ENCODE measurements around the gene UNC5C. TPM values are rescaled to one million over a fixed set of nuclear protein-coding genes. Genes with fewer than 3 reads are reported as not detected.

UNC5C gene
- total and polyA plus RNA-seq, 2 of the 8 experiments (the other 6 are each of a cell fraction or from before 2014, with no cell fraction given): 0.30 to 1.3 TPM

DNA sequence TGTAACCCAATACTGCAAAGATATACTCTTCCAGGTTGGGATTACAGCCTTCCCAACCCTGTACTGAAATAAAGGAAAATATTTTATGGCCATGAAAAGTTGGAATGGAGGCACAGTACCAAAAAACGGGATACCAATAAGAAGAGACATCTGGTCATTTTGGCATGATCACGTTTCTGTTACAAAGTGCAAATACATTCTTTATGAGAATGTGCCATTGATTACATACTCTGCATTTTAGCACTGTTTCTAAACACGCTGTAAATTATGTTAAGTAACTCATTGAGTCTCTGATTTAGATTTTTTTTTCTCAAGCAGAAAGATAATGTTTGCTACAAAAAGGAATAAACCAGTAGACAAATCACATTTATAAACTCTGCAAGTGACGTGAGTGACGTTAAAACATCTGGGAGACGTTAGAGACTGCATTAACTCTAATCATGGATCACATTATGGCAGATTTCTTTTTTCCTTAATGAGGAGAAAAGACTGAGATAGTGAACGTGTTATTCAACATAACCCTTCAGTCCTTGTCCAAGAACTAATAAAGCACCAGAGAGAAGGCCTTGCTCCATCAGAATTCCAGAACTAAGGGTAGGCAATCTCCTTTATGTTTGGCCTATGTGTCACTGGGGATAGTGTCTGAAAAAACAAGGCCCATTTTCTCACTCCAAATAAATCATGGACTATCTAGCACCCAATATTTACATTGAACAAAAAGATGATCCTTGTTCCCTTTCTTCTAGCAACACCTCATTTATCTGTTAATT, 31.0 kb downstream of the UNC5C start:
- Histone ChIP-seq H3K56ac (replicated peaks; ENCODE audit: insufficient read length, low read depth, low read length) (no peak overlapping the region), H3K27me3 (replicated peaks in 1 of 4; ENCODE audit: control insufficient read depth in 3 of 4, extremely low read depth in 1 of 4, insufficient read depth in 3 of 4, low read length in 3 of 4) (no peaks in the 10 kb centered on the region), H4K91ac (replicated peaks; ENCODE audit: insufficient read length, low read length) (no peak overlapping the region), H3K4ac (replicated peaks; ENCODE audit: insufficient read length, low read depth, low read length) (no peak overlapping the region), H2BK12ac (ENCODE audit: low read depth, low read length) (no peak overlapping the region), H2AK5ac (ENCODE audit: low read depth, low read length) (no peak overlapping the region), H2BK120ac (replicated peaks; ENCODE audit: low read depth, low read length) (no peak overlapping the region), H2BK5ac (ENCODE audit: low read depth, low read length) (no peak overlapping the region), H3K23me2 (ENCODE audit: low read depth, low read length) (no peaks in the 10 kb centered on the region), H3K4me3 (ENCODE audit: extremely low read depth in 1 of 4, insufficient read depth in 2 of 4, low read depth in 3 of 4, low read length in 4 of 4) (no peak overlapping the region), H2BK15ac (ENCODE audit: low read length) (no peak overlapping the region), H3K14ac (ENCODE audit: insufficient read length) (no peak overlapping the region), H3K18ac (ENCODE audit: extremely low read depth, low read length) (no peak overlapping the region), H4K20me1 (replicated peaks in 1 of 2; ENCODE audit: control insufficient read depth in 1 of 2, insufficient read depth in 2 of 2, low read length in 2 of 2) (no peaks in the 10 kb centered on the region), H3K36me3 (ENCODE audit: control insufficient read depth in 2 of 4, insufficient read depth in 4 of 4, low read length in 3 of 4) (no peaks in the 10 kb centered on the region), H3K9ac (replicated peaks in 1 of 4; ENCODE audit: extremely low read depth in 1 of 4, low read depth in 3 of 4, low read length in 3 of 4) (no peak overlapping the region), H4K5ac (ENCODE audit: insufficient read length, low read depth, low read length) (no peak overlapping the region), H2BK20ac (ENCODE audit: low read length) (no peak overlapping the region), H4K8ac (ENCODE audit: extremely low read depth, insufficient read depth, low read length) (no peak overlapping the region), H3K9me3 (ENCODE audit: insufficient read depth in 2 of 2, low read depth in 1 of 2, low read length in 1 of 2) (no peaks in the 10 kb centered on the region), H3K27ac (ENCODE audit: low read depth, low read length) (no peak overlapping the region), H3K79me2 (ENCODE audit: control insufficient read depth in 1 of 2, insufficient read depth in 2 of 2, low read length in 2 of 2) (no peaks in the 10 kb centered on the region), H3K79me1 (ENCODE audit: low read depth, low read length) (no peaks in the 10 kb centered on the region), H3K4me2 (ENCODE audit: insufficient read depth in 1 of 2, low read depth in 2 of 2, low read length in 2 of 2) (no peak overlapping the region), H3K4me1 (replicated peaks in 1 of 4; ENCODE audit: control insufficient read depth in 3 of 4, insufficient read depth in 4 of 4, low read length in 3 of 4) (no peaks in the 10 kb centered on the region), H3K23ac (ENCODE audit: insufficient read length) (no peak overlapping the region), H2AFZ (ENCODE audit: low read length) (no peak overlapping the region)
- POLR2A ChIA-PET (ENCODE audit: partially characterized antibody): no interaction called here
- DNase-seq (ENCODE audit: low read depth in 1 of 2, low spot score in 2 of 2) (no peak), FAIRE-seq (no peak)
- CTCF ChIA-PET (ENCODE audit: partially characterized antibody): no interaction called here
- whole genome bisulfite sequencing, 2 experiments (ENCODE audit: extremely low coverage in 1 of 2, insufficient coverage in 1 of 2, insufficient read length in 1 of 2, insufficient replicate concordance in 2 of 2, low coverage in 1 of 2, low lambda C conversion rate in 2 of 2, missing lambda C conversion rate in 1 of 2): 88% methylated on average over 7 of the region's 7 CpGs; no CpG with 5 or more reads in 1 of the 2 experiments
- TF ChIP-seq HDAC2 (IDR thresholded peaks at IDR 0.05; ENCODE audit: borderline replicate concordance in 1 of 2, low read depth in 2 of 2, low read length in 2 of 2) (no peak), YY1 (IDR thresholded peaks at IDR 0.05; ENCODE audit: low read depth, low read length) (no peak), CBX5 (IDR thresholded peaks at IDR 0.05; ENCODE audit: low read depth, low read length) (no peak), JUND (IDR thresholded peaks at IDR 0.05; ENCODE audit: low read length) (no peak), SIN3A (conservative IDR thresholded peaks at IDR 0.05 in 1 of 2, IDR thresholded peaks at IDR 0.05 in 1 of 2; ENCODE audit: low read depth in 1 of 2, low read length in 2 of 2) (no peak), SUZ12 (IDR thresholded peaks at IDR 0.05; ENCODE audit: low read length) (no peak), PHF8 (conservative IDR thresholded peaks at IDR 0.05; ENCODE audit: low read depth, low read length) (no peak), NANOG (IDR thresholded peaks at IDR 0.05; ENCODE audit: insufficient read depth, low read depth, low read length, poor library complexity, severe bottlenecking) (no peak), GTF2F1 (IDR thresholded peaks at IDR 0.05; ENCODE audit: borderline replicate concordance, low read depth, low read length) (no peak), SIX5 (IDR thresholded peaks at IDR 0.05; ENCODE audit: low read depth, low read length) (no peak), TAF7 (optimal IDR thresholded peaks at IDR 0.05; ENCODE audit: borderline replicate concordance, low read depth, low read length) (no peak)
- TF ChIP-seq, protein P1, sequence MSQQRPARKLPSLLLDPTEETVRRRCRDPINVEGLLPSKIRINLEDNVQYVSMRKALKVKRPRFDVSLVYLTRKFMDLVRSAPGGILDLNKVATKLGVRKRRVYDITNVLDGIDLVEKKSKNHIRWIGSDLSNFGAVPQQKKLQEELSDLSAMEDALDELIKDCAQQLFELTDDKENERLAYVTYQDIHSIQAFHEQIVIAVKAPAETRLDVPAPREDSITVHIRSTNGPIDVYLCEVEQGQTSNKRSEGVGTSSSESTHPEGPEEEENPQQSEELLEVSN (IDR thresholded peaks at IDR 0.05): no peak
